Hepatocyte (in vitro differentiated cells): Measurements from ENCODE around the gene MYLIP. TPM values are rescaled to one million over a fixed set of nuclear protein-coding genes. Genes with fewer than 3 reads are reported as not detected.
A peak's percentile ranks its signal among the peaks of the same experiment; 100 is the strongest.

ENCODE experiments used
- DNase-seq: peaks from one replicate; pipeline ENCODE4 v3.0.0-alpha.2; 2016; ENCODE audit warnings: low spot score
- H2AFZ ChIP-seq: fragments of 200-600 bp; sonication (generic); 2 replicates; pipeline ENCODE4 v1.6.0; 2016; ENCODE audit warnings: antibody characterized with exemption, mild to moderate bottlenecking
- H3K27ac ChIP-seq: fragments of 200-600 bp; sonication (generic); 2 replicates; pipeline ENCODE4 v1.5.1; 2016; ENCODE audit warnings: mild to moderate bottlenecking
- H3K27me3 ChIP-seq: fragments of 200-600 bp; sonication (generic); 2 replicates; pipeline ENCODE4 v1.6.1; 2016
- H3K36me3 ChIP-seq: fragments of 200-600 bp; sonication (generic); replicated peaks from 2 replicates; pipeline ENCODE4 v1.5.1; 2016; ENCODE audit warnings: low read depth; ENCODE audit not compliant: insufficient read depth
- H3K4me1 ChIP-seq: fragments of 200-600 bp; sonication (generic); 2 replicates; pipeline ENCODE4 v1.5.1; 2016; ENCODE audit warnings: mild to moderate bottlenecking, moderate library complexity; ENCODE audit not compliant: insufficient read depth
- H3K4me2 ChIP-seq: fragments of 200-600 bp; sonication (generic); 2 replicates; pipeline ENCODE4 v1.6.0; 2016
- H3K4me3 ChIP-seq: fragments of 200-600 bp; sonication (generic); 2 replicates; pipeline ENCODE4 v1.5.1; 2016; ENCODE audit warnings: mild to moderate bottlenecking
- H3K79me2 ChIP-seq: fragments of 200-600 bp; sonication (generic); 2 replicates; pipeline ENCODE4 v1.6.0; 2017; ENCODE audit warnings: mild to moderate bottlenecking
- H3K9me2 ChIP-seq: fragments of 200-600 bp; sonication (generic); replicated peaks from 2 replicates; pipeline ENCODE4 v1.6.0; 2017; ENCODE audit warnings: mild to moderate bottlenecking; ENCODE audit not compliant: insufficient read depth
- H3K9me3 ChIP-seq: fragments of 200-600 bp; sonication (generic); 2 replicates; pipeline ENCODE4 v1.5.1; 2016; ENCODE audit warnings: low read depth, mild to moderate bottlenecking
- H4K20me1 ChIP-seq: fragments of 200-600 bp; sonication (generic); 2 replicates; pipeline ENCODE4 v1.6.0; 2016; ENCODE audit warnings: mild to moderate bottlenecking; ENCODE audit not compliant: insufficient read depth, poor library complexity, severe bottlenecking
- CTCF ChIP-seq: fragments of 200-600 bp; sonication (generic); IDR thresholded peaks from 2 replicates; pipeline ENCODE4 v1.5.1; 2016; ENCODE audit warnings: antibody characterized with exemption, mild to moderate bottlenecking; ENCODE audit not compliant: poor library complexity
- EZH2 ChIP-seq: fragments of 200-600 bp; sonication (generic); IDR thresholded peaks from 2 replicates; pipeline ENCODE4 v1.6.1; 2016; ENCODE audit warnings: antibody characterized with exemption, mild to moderate bottlenecking, borderline replicate concordance
- EZH2phosphoT487 ChIP-seq: fragments of 200-600 bp; sonication (generic); IDR thresholded peaks from one replicate; pipeline ENCODE4 v1.6.1; 2018; ENCODE audit warnings: antibody characterized with exemption, mild to moderate bottlenecking, low read depth, moderate library complexity; ENCODE audit not compliant: unreplicated experiment, severe bottlenecking
- WGBS: methylation state at CpG from one replicate; pipeline ENCODE4 v1.1.6; 2016; ENCODE audit warnings: low lambda C conversion rate; ENCODE audit errors: missing lambda C conversion rate; 5-methylcytosine and 5-hydroxymethylcytosine counted together
- polyA plus RNA-seq: library from polyadenylated mRNA; unstranded; fragments of >200 nt; fragmentation: Nextera tagmentation; extraction: Ambion mirVana; gene quantifications from 2 replicates; pipeline ENCODE4 v1.2.1, GENCODE V29; 2016
- total RNA-seq: library from RNA; depleted of rRNA; stranded (reverse); fragments of >200 nt; gene quantifications from 2 replicates; pipeline ENCODE4 v1.2.3, GENCODE V29; 2014

Gene MYLIP
- total and polyA plus RNA-seq, 2 experiments from 2014 or later, result 76.0 to 85.7 TPM

- H3K79me2 ChIP-seq, result no peaks in the 10 kb centered on the region
- no peak for DNase-seq
- TF ChIP-seq EZH2phosphoT487 (no peak), CTCF (no peak), EZH2 (no peak)
- no peaks in the 10 kb centered on the region for H4K20me1 ChIP-seq
- H3K27me3 ChIP-seq, result no peaks in the 10 kb centered on the region
- H3K9me3 ChIP-seq, result no peaks in the 10 kb centered on the region
- H3K4me2 ChIP-seq, result peak overlapping the region; percentile 24
- no peak overlapping the region for H2AFZ ChIP-seq
- peaks cover 8% of the 10 kb centered on the region for H3K4me1 ChIP-seq
- WGBS, result 73% methylated on average over 4 of the region's 4 CpGs
- H3K9me2 ChIP-seq, result no peaks in the 10 kb centered on the region
- no peak overlapping the region for H3K27ac ChIP-seq
- H3K4me3 ChIP-seq, result no peak overlapping the region
- H3K36me3 ChIP-seq, result no peaks in the 10 kb centered on the region
These were observed 47.6 kb upstream of the MYLIP start for GRCh38 chr6:16081326-16081725.

DNA sequence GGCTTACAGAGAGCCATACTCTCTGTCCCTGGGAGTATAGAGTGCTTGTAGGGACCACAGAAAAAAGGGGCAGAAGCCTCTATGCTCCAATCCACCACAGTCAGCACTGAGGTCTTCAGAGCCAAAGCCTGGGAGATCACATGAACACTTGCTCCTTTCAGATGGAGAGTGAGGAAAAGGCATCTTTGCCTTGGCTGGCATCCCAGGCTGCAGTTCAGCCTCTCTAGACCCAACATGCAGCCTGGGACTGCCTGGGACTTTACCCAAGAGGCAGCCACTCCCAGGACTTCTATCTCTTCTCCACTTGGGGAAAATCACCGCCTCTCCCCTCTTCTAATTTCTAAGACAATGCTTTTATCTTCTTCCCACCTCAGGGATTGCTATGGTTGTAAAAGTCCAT lies 46.5 kb upstream of the MYLIP start:
- Histone ChIP-seq H2AFZ (no peak overlapping the region), H3K36me3 (no peaks in the 10 kb centered on the region), H3K4me2 (no peak overlapping the region), H3K4me1 (peaks cover 8% of the 10 kb centered on the region), H3K4me3 (no peak overlapping the region), H3K9me3 (no peaks in the 10 kb centered on the region), H4K20me1 (no peaks in the 10 kb centered on the region), H3K79me2 (no peaks in the 10 kb centered on the region), H3K27me3 (no peaks in the 10 kb centered on the region), H3K9me2 (no peaks in the 10 kb centered on the region), H3K27ac (no peak overlapping the region)
- no peak for DNase-seq
- 100% methylated on average over 1 of the region's 1 CpG for WGBS
- TF ChIP-seq EZH2 (no peak), CTCF (no peak), EZH2phosphoT487 (no peak)

GRCh38 chr6:16086965-16087364 lies 41.9 kb upstream of the MYLIP start:
- WGBS, result 66% methylated on average over 4 of the region's 4 CpGs
- Histone ChIP-seq H3K4me1 (peaks cover 7% of the 10 kb centered on the region), H3K27ac (no peak overlapping the region), H4K20me1 (no peaks in the 10 kb centered on the region), H3K79me2 (no peaks in the 10 kb centered on the region), H3K4me2 (no peak overlapping the region), H3K9me2 (no peaks in the 10 kb centered on the region), H2AFZ (no peak overlapping the region), H3K36me3 (no peaks in the 10 kb centered on the region), H3K9me3 (no peaks in the 10 kb centered on the region), H3K4me3 (no peak overlapping the region), H3K27me3 (no peaks in the 10 kb centered on the region)
- TF ChIP-seq EZH2, result no peak
- no peak for TF ChIP-seq EZH2phosphoT487
- TF ChIP-seq CTCF, result no peak
- DNase-seq, result no peak

- Histone ChIP-seq H3K36me3 (no peaks in the 10 kb centered on the region), H2AFZ (no peak overlapping the region), H3K9me2 (no peaks in the 10 kb centered on the region), H3K27ac (no peak overlapping the region), H3K4me1 (peaks cover 7% of the 10 kb centered on the region), H3K4me2 (no peak overlapping the region), H4K20me1 (no peaks in the 10 kb centered on the region), H3K79me2 (no peaks in the 10 kb centered on the region), H3K9me3 (no peaks in the 10 kb centered on the region), H3K27me3 (no peaks in the 10 kb centered on the region), H3K4me3 (no peak overlapping the region)
- no peak for TF ChIP-seq EZH2
- no peak for TF ChIP-seq EZH2phosphoT487
- TF ChIP-seq CTCF, result no peak
- DNase-seq, result no peak
- WGBS, result 67% methylated on average over 3 of the region's 3 CpGs
These were observed 41.5 kb upstream of the MYLIP start for GRCh38 chr6:16087386-16087785.
